Measurements from ENCODE around the gene KCNMA1.

KCNMA1 gene

GRCh38 chr10:77537071-77537470 is 100.5 kb downstream of the KCNMA1 start:
- Histone ChIP-seq H3K27me3 (ENCODE audit: control insufficient read depth, insufficient read depth, low read length) (no peaks in the 10 kb centered on the region), H3K4me3 (ENCODE audit: low read length) (no peak overlapping the region), H3K9ac (ENCODE audit: low read length) (no peak overlapping the region), H3K36me3 (ENCODE audit: control insufficient read depth, insufficient read depth, low read length) (no peaks in the 10 kb centered on the region), H3K27ac (ENCODE audit: low read depth, low read length) (no peak overlapping the region), H3K4me1 (ENCODE audit: control insufficient read depth, insufficient read depth, low read length) (peaks cover 38% of the 10 kb centered on the region)

- no peak overlapping the region for H3K9ac ChIP-seq (ENCODE audit: low read length)
- H3K4me3 ChIP-seq (ENCODE audit: low read length) = no peak overlapping the region
- no peaks in the 10 kb centered on the region for H3K27me3 ChIP-seq (ENCODE audit: control insufficient read depth, insufficient read depth, low read length)
- no peaks in the 10 kb centered on the region for H3K36me3 ChIP-seq (ENCODE audit: control insufficient read depth, insufficient read depth, low read length)
- peaks cover 50% of the 10 kb centered on the region for H3K4me1 ChIP-seq (ENCODE audit: control insufficient read depth, insufficient read depth, low read length)
- H3K27ac ChIP-seq (ENCODE audit: low read depth, low read length) = peak overlapping the region; percentile 21
These were observed 103.7 kb downstream of the KCNMA1 start for GRCh38 chr10:77533887-77534278.

- Histone ChIP-seq H3K9ac (ENCODE audit: low read length) (no peak overlapping the region), H3K27me3 (ENCODE audit: control insufficient read depth, insufficient read depth, low read length) (no peaks in the 10 kb centered on the region), H3K27ac (ENCODE audit: low read depth, low read length) (peak overlapping the region; percentile 21), H3K36me3 (ENCODE audit: control insufficient read depth, insufficient read depth, low read length) (no peaks in the 10 kb centered on the region), H3K4me1 (ENCODE audit: control insufficient read depth, insufficient read depth, low read length) (peaks cover 45% of the 10 kb centered on the region), H3K4me3 (ENCODE audit: low read length) (no peak overlapping the region)
These were observed 104.3 kb downstream of the KCNMA1 start for GRCh38 chr10:77533146-77533886.

- Histone ChIP-seq H3K27me3 (ENCODE audit: control insufficient read depth, insufficient read depth, low read length) (no peaks in the 10 kb centered on the region), H3K36me3 (ENCODE audit: control insufficient read depth, insufficient read depth, low read length) (no peaks in the 10 kb centered on the region), H3K4me1 (ENCODE audit: control insufficient read depth, insufficient read depth, low read length) (peaks cover 37% of the 10 kb centered on the region), H3K27ac (ENCODE audit: low read depth, low read length) (peak overlapping the region; percentile 10), H3K9ac (ENCODE audit: low read length) (no peak overlapping the region), H3K4me3 (ENCODE audit: low read length) (no peak overlapping the region)
These were observed 105.5 kb downstream of the KCNMA1 start for GRCh38 chr10:77532068-77532467.

- no peak overlapping the region for H3K9ac ChIP-seq (ENCODE audit: low read length)
These were observed 106.1 kb downstream of the KCNMA1 start for GRCh38 chr10:77531441-77532001.

GRCh38 chr10:77530011-77530410 is 107.6 kb downstream of the KCNMA1 start:
- Histone ChIP-seq H3K4me3 (ENCODE audit: low read length) (no peak overlapping the region), H3K9ac (ENCODE audit: low read length) (no peak overlapping the region), H3K27ac (ENCODE audit: low read depth, low read length) (peak overlapping the region; percentile 23), H3K36me3 (ENCODE audit: control insufficient read depth, insufficient read depth, low read length) (no peaks in the 10 kb centered on the region), H3K27me3 (ENCODE audit: control insufficient read depth, insufficient read depth, low read length) (no peaks in the 10 kb centered on the region), H3K4me1 (ENCODE audit: control insufficient read depth, insufficient read depth, low read length) (peaks cover 38% of the 10 kb centered on the region)

More at GRCh38 chr10:77531441-77532001, 106.1 kb downstream of the KCNMA1 start:
- H3K27me3 ChIP-seq (ENCODE audit: control insufficient read depth, insufficient read depth, low read length) = no peaks in the 10 kb centered on the region
- H3K36me3 ChIP-seq (ENCODE audit: control insufficient read depth, insufficient read depth, low read length) = no peaks in the 10 kb centered on the region
- no peak overlapping the region for H3K27ac ChIP-seq (ENCODE audit: low read depth, low read length)
- H3K4me1 ChIP-seq (ENCODE audit: control insufficient read depth, insufficient read depth, low read length) = peaks cover 37% of the 10 kb centered on the region
- H3K4me3 ChIP-seq (ENCODE audit: low read length) = no peak overlapping the region

GRCh38 chr10:77529050-77529576 is 108.5 kb downstream of the KCNMA1 start:
- no peak overlapping the region for H3K9ac ChIP-seq (ENCODE audit: low read length)
- H3K4me3 ChIP-seq (ENCODE audit: low read length) = no peak overlapping the region
- H3K36me3 ChIP-seq (ENCODE audit: control insufficient read depth, insufficient read depth, low read length) = no peaks in the 10 kb centered on the region
- peaks cover 37% of the 10 kb centered on the region for H3K4me1 ChIP-seq (ENCODE audit: control insufficient read depth, insufficient read depth, low read length)
- no peaks in the 10 kb centered on the region for H3K27me3 ChIP-seq (ENCODE audit: control insufficient read depth, insufficient read depth, low read length)
- H3K27ac ChIP-seq (ENCODE audit: low read depth, low read length) = no peak overlapping the region

- no peak overlapping the region for H3K27ac ChIP-seq (ENCODE audit: low read depth, low read length)
- no peak overlapping the region for H3K4me3 ChIP-seq (ENCODE audit: low read length)
These were observed 109.8 kb downstream of the KCNMA1 start for GRCh38 chr10:77527839-77528238.

GRCh38 chr10:77526868-77527617 is 110.6 kb downstream of the KCNMA1 start:
- Histone ChIP-seq H3K4me1 (ENCODE audit: control insufficient read depth, insufficient read depth, low read length) (peaks cover 23% of the 10 kb centered on the region), H3K27me3 (ENCODE audit: control insufficient read depth, insufficient read depth, low read length) (no peaks in the 10 kb centered on the region), H3K4me3 (ENCODE audit: low read length) (no peak overlapping the region), H3K27ac (ENCODE audit: low read depth, low read length) (peak overlapping the region; percentile 16), H3K9ac (ENCODE audit: low read length) (no peak overlapping the region), H3K36me3 (ENCODE audit: control insufficient read depth, insufficient read depth, low read length) (no peaks in the 10 kb centered on the region)

More at GRCh38 chr10:77527839-77528238, 109.8 kb downstream of the KCNMA1 start:
- Histone ChIP-seq H3K27me3 (ENCODE audit: control insufficient read depth, insufficient read depth, low read length) (no peaks in the 10 kb centered on the region), H3K9ac (ENCODE audit: low read length) (no peak overlapping the region), H3K36me3 (ENCODE audit: control insufficient read depth, insufficient read depth, low read length) (no peaks in the 10 kb centered on the region), H3K4me1 (ENCODE audit: control insufficient read depth, insufficient read depth, low read length) (peaks cover 25% of the 10 kb centered on the region)

GRCh38 chr10:77524281-77524711 is 113.3 kb downstream of the KCNMA1 start:
- H3K27ac ChIP-seq (ENCODE audit: low read depth, low read length) = peak overlapping the region; percentile 16
- peaks cover 8% of the 10 kb centered on the region for H3K4me1 ChIP-seq (ENCODE audit: control insufficient read depth, insufficient read depth, low read length)
- H3K4me3 ChIP-seq (ENCODE audit: low read length) = no peak overlapping the region

GRCh38 chr10:77522268-77522809 is 115.3 kb downstream of the KCNMA1 start:
- H3K4me1 ChIP-seq (ENCODE audit: control insufficient read depth, insufficient read depth, low read length) = peaks cover 8% of the 10 kb centered on the region
- no peak overlapping the region for H3K4me3 ChIP-seq (ENCODE audit: low read length)
- H3K36me3 ChIP-seq (ENCODE audit: control insufficient read depth, insufficient read depth, low read length) = no peaks in the 10 kb centered on the region
- H3K27me3 ChIP-seq (ENCODE audit: control insufficient read depth, insufficient read depth, low read length) = no peaks in the 10 kb centered on the region
- H3K27ac ChIP-seq (ENCODE audit: low read depth, low read length) = no peak overlapping the region
- no peak overlapping the region for H3K9ac ChIP-seq (ENCODE audit: low read length)

More at GRCh38 chr10:77524281-77524711, 113.3 kb downstream of the KCNMA1 start:
- Histone ChIP-seq H3K9ac (ENCODE audit: low read length) (no peak overlapping the region), H3K36me3 (ENCODE audit: control insufficient read depth, insufficient read depth, low read length) (no peaks in the 10 kb centered on the region), H3K27me3 (ENCODE audit: control insufficient read depth, insufficient read depth, low read length) (no peaks in the 10 kb centered on the region)

- Histone ChIP-seq H3K9ac (ENCODE audit: low read length) (no peak overlapping the region), H3K4me1 (ENCODE audit: control insufficient read depth, insufficient read depth, low read length) (peaks cover 8% of the 10 kb centered on the region), H3K4me3 (ENCODE audit: low read length) (no peak overlapping the region), H3K27me3 (ENCODE audit: control insufficient read depth, insufficient read depth, low read length) (no peaks in the 10 kb centered on the region), H3K27ac (ENCODE audit: low read depth, low read length) (no peak overlapping the region), H3K36me3 (ENCODE audit: control insufficient read depth, insufficient read depth, low read length) (no peaks in the 10 kb centered on the region)
These were observed 116.6 kb downstream of the KCNMA1 start for GRCh38 chr10:77520995-77521394.

All from rectal smooth muscle tissue (tissue), 1 donor.